GM23248 (cell line): ENCODE results near the gene RAB6A. TPM values are rescaled to one million over a fixed set of nuclear protein-coding genes. Genes with fewer than 3 reads are reported as not detected.

Experiments used
- DNase-seq: peaks from one replicate; pipeline ENCODE4 v3.0.0-alpha.2; 2015
- H2AFZ ChIP-seq: fragments of 200-600 bp; sonication (generic); 2 replicates; pipeline ENCODE4 v1.6.1; 2016; ENCODE audit warnings: antibody characterized with exemption
- H3F3A ChIP-seq: fragments of 200-600 bp; sonication (generic); 2 replicates; pipeline ENCODE4 v1.6.1; 2016; ENCODE audit warnings: mild to moderate bottlenecking, antibody characterized with exemption, mixed run types; ENCODE audit not compliant: insufficient read depth
- H3K27ac ChIP-seq: fragments of 200-600 bp; sonication (generic); 2 replicates; pipeline ENCODE4 v1.5.1; 2016; ENCODE audit warnings: mild to moderate bottlenecking
- H3K27me3 ChIP-seq: fragments of 200-600 bp; sonication (generic); replicated peaks from 2 replicates; pipeline ENCODE4 v1.6.1; 2016; ENCODE audit warnings: mild to moderate bottlenecking; ENCODE audit not compliant: insufficient read depth
- H3K36me3 ChIP-seq: fragments of 200-600 bp; sonication (generic); 2 replicates; pipeline ENCODE4 v1.6.1; 2016; ENCODE audit warnings: low read depth, mild to moderate bottlenecking
- H3K4me1 ChIP-seq: fragments of 200-600 bp; sonication (generic); 2 replicates; pipeline ENCODE4 v1.6.1; 2016; ENCODE audit warnings: mild to moderate bottlenecking; ENCODE audit not compliant: insufficient read depth
- H3K4me2 ChIP-seq: fragments of 200-600 bp; sonication (generic); one replicate; pipeline ENCODE4 v1.6.1; 2016; ENCODE audit warnings: mild to moderate bottlenecking; ENCODE audit not compliant: unreplicated experiment
- H3K4me3 ChIP-seq: fragments of 200-600 bp; sonication (generic); 2 replicates; pipeline ENCODE4 v1.5.1; 2016; ENCODE audit warnings: mild to moderate bottlenecking
- H3K79me2 ChIP-seq: fragments of 200-600 bp; sonication (generic); 2 replicates; pipeline ENCODE4 v1.6.1; 2016; ENCODE audit warnings: mild to moderate bottlenecking; ENCODE audit not compliant: insufficient read depth
- H3K9ac ChIP-seq: fragments of 200-600 bp; sonication (generic); 2 replicates; pipeline ENCODE4 v1.6.1; 2016; ENCODE audit warnings: mild to moderate bottlenecking
- H3K9me2 ChIP-seq: fragments of 200-600 bp; sonication (generic); 2 replicates; pipeline ENCODE4 v1.6.1; 2016; ENCODE audit warnings: mixed run types, mild to moderate bottlenecking, moderate library complexity; ENCODE audit not compliant: insufficient read depth
- H3K9me3 ChIP-seq: fragments of 200-600 bp; sonication (generic); one replicate; pipeline ENCODE4 v1.6.1; 2017; ENCODE audit warnings: low read depth
- H4K20me1 ChIP-seq: fragments of 200-600 bp; sonication (generic); 2 replicates; pipeline ENCODE4 v1.6.0; 2016; ENCODE audit not compliant: insufficient read depth
- EZH2 ChIP-seq: fragments of 200-600 bp; sonication (generic); IDR thresholded peaks from 2 replicates; pipeline ENCODE4 v1.6.1; 2018; ENCODE audit warnings: antibody characterized with exemption, mild to moderate bottlenecking; ENCODE audit not compliant: insufficient read depth, poor library complexity, severe bottlenecking
- EZH2phosphoT487 ChIP-seq: fragments of 200-600 bp; sonication (generic); IDR thresholded peaks from 2 replicates; pipeline ENCODE4 v1.6.1; 2018; ENCODE audit warnings: antibody characterized with exemption, moderate library complexity, mild to moderate bottlenecking, low read depth; ENCODE audit not compliant: insufficient read depth
- WGBS, 2 experiments: methylation state at CpG; one replicate each; pipeline ENCODE4 v1.1.6; 2015 to 2017; ENCODE audit warnings: low lambda C conversion rate in 2 of 2, low coverage in 1 of 2; ENCODE audit errors: missing lambda C conversion rate in 2 of 2; 5-methylcytosine and 5-hydroxymethylcytosine counted together
- in situ Hi-C: fragments of 300-500 bp; cut with MboI; formaldehyde crosslinking; loops from 2 replicates; pipeline ENCODE4 v1.15.0; 2020
- polyA plus RNA-seq: library from polyadenylated mRNA; unstranded; fragments of >200 nt; fragmentation: Nextera tagmentation; extraction: Ambion mirVana; gene quantifications from 2 replicates; pipeline ENCODE4 v1.2.1, GENCODE V29; 2016
- total RNA-seq: library from RNA; depleted of rRNA; stranded (reverse); fragments of >200 nt; shearing (Covaris generic); gene quantifications from 2 replicates; pipeline ENCODE4 v1.2.3, GENCODE V29; 2014

RAB6A gene
- total and polyA plus RNA-seq, 2 experiments from 2014 or later, result 145 to 147 TPM

DNA sequence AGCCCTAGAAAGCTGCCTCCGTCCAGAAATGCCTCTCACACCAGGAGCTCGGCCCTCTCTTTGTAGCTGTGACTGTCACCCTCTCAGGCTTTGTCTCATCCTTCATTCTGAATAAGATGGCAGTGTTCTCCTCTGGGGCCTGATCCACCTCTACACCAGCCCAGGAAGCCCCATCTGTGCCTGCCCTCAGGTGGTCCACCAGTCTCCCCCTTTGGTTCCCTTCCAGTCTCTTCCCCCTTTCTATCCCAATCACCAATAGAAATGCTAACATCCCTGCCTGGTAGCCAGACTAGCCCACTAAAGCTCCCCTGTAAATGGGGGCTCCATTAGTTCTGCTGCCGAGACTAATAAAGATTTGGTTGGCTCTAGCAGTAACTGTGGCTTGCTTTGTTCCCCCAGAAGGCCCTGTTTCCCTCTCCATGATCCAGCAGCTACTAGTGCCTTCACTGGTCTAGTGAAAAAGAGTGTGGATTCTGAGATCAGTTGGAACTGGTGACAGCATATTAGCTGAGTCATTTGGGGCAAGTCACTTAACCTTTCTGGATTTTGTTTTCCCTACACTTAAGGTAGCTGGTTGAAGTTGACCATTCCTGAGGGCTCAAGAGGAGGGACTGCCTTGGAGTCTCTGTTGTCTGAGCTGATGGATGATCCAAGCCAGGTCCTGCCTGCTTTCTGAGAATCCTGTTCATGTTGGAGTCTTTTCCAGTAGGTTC is 98.3 kb downstream of the RAB6A start:
- no peaks in the 10 kb centered on the region for H4K20me1 ChIP-seq
- TF ChIP-seq EZH2phosphoT487 (no peak), EZH2 (no peak)
- H2AFZ ChIP-seq, result no peak overlapping the region
- in situ Hi-C loops, result no loop called here
- no peak overlapping the region for H3K9ac ChIP-seq
- no peaks in the 10 kb centered on the region for H3K36me3 ChIP-seq
- peak; percentile 37 for DNase-seq
- H3K27ac ChIP-seq, result no peak overlapping the region
- H3K79me2 ChIP-seq, result no peaks in the 10 kb centered on the region
- no peak overlapping the region for H3K4me2 ChIP-seq
- 95 to 97% methylated on average over 3 of the region's 3 CpGs for WGBS, 2 experiments
- no peaks in the 10 kb centered on the region for H3K4me1 ChIP-seq
- peaks cover 5% of the 10 kb centered on the region; the same call in 1 of the 2 replicates for H3F3A ChIP-seq
- no peak overlapping the region for H3K4me3 ChIP-seq
- H3K9me2 ChIP-seq, result no peaks in the 10 kb centered on the region
- no peaks in the 10 kb centered on the region for H3K9me3 ChIP-seq
- H3K27me3 ChIP-seq, result no peaks in the 10 kb centered on the region

DNA sequence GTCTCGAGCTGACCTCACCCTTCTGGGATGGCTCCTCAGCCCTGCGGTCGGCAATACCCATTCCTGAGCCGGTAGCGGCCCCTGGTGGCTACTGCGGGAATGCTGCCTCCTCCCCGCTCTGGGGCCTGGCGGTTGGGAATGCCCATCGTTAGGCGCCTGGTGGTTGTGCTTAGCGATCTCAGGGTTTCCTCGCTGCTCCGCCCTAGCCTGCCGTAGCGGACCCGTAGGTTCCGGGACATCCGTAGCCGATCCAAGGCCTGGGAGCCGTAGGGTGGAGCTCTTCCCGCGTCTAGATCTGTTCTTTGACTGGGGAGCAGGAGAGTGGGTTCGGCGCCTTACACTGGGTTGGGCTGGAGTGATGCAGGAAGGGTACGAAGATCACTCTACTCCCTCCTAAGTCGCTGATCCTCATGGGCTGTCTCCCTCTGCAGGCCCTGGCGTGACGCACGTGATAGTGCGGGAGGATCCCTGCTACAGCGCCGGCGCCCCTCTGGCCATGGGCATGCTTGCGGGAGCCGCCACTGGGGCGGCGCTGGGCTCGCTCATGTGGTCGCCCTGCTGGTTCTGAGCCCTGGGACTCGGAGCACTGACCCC is 99.7 kb downstream of the RAB6A start:
- Histone ChIP-seq H3K4me2 (peak overlapping the region; percentile 99), H3K79me2 (no peaks in the 10 kb centered on the region), H3K9ac (peak overlapping the region; percentile 76), H3K27me3 (no peaks in the 10 kb centered on the region), H3F3A (0 out of 2 replicates have a peak, but pooled peaks cover 3% of the 10 kb centered on the region), H3K27ac (peak overlapping the region; percentile 40), H3K9me3 (no peaks in the 10 kb centered on the region), H3K9me2 (no peaks in the 10 kb centered on the region), H3K4me1 (no peaks in the 10 kb centered on the region), H4K20me1 (no peaks in the 10 kb centered on the region), H3K36me3 (no peaks in the 10 kb centered on the region), H3K4me3 (peak overlapping the region; percentile 67), H2AFZ (peak overlapping the region; percentile 90)
- in situ Hi-C loops, result no loop called here
- WGBS, 2 experiments, result 2 to 5% methylated on average over 40 of the region's 40 CpGs
- TF ChIP-seq EZH2phosphoT487 (no peak), EZH2 (no peak)
- DNase-seq, result peak; percentile 92

DNA sequence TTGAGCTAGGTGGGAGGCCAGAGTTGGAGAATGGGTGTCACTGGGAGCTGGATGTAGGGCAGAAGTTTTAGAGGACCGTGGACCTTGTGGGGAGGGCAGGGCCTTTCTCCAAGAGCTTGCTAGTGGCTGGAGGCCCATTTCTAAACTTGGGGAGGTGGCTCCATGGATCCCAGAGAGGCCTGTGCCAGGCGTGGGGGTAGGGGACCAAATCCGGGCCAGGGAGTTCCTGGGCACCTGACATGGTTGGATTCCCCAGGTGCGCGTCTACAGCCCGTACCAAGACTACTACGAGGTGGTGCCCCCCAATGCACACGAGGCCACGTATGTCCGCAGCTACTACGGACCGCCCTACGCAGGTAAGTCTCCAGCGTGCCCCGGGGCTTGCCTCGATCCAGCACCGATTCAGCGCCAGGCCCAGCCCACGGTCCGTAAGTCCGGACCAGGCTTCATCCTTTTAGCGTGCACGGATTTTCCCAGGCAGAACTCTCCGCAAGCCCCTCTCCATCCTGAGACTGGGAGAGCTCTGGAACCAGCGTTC is 100.3 kb downstream of the RAB6A start:
- Histone ChIP-seq H3K79me2 (no peaks in the 10 kb centered on the region), H4K20me1 (no peaks in the 10 kb centered on the region), H3K9me2 (no peaks in the 10 kb centered on the region), H3K4me2 (peak overlapping the region; percentile 99), H3K4me1 (no peaks in the 10 kb centered on the region), H3K9ac (peak overlapping the region; percentile 76), H3K27ac (no peak overlapping the region), H2AFZ (peak overlapping the region; percentile 90), H3K4me3 (peak overlapping the region; percentile 67), H3F3A (0 out of 2 replicates have a peak, but pooled peaks cover 3% of the 10 kb centered on the region), H3K36me3 (no peaks in the 10 kb centered on the region), H3K27me3 (no peaks in the 10 kb centered on the region), H3K9me3 (no peaks in the 10 kb centered on the region)
- 13 to 15% methylated on average over 25 of the region's 25 CpGs for WGBS, 2 experiments
- no peak for DNase-seq
- TF ChIP-seq EZH2phosphoT487, result no peak
- TF ChIP-seq EZH2, result no peak
- in situ Hi-C loops, result no loop called here

DNA sequence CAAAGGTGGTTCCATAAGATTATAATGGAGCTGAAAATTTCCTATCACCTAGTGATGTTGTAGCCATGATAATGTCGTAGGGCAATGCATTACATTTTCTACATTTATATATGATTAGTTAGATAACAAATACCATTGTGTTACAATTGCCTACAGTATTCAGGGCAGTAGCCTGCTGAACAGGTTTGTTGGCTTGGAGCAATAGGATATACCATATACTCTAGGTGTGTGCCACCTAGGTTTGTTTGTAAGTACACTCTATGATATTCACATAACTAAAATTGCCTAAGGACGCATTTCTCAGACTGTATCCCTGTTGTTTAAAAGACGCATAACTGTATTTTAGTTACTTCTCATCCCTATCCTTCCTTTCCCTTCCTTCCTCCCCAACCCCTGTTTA is 100.9 kb downstream of the RAB6A start:
- H3F3A ChIP-seq, result 0 out of 2 replicates have a peak, but pooled peaks cover 3% of the 10 kb centered on the region
- no peak overlapping the region for H3K4me2 ChIP-seq
- no peak overlapping the region for H3K4me3 ChIP-seq
- no peak for TF ChIP-seq EZH2
- no peak for TF ChIP-seq EZH2phosphoT487
- H2AFZ ChIP-seq, result no peak overlapping the region
- H3K27me3 ChIP-seq, result no peaks in the 10 kb centered on the region
- in situ Hi-C loops, result no loop called here
- WGBS, 2 experiments, result 82 to 94% methylated on average over 3 of the region's 3 CpGs
- no peak overlapping the region for H3K27ac ChIP-seq
- no peaks in the 10 kb centered on the region for H3K9me3 ChIP-seq
- no peaks in the 10 kb centered on the region for H3K4me1 ChIP-seq
- no peaks in the 10 kb centered on the region for H4K20me1 ChIP-seq
- H3K79me2 ChIP-seq, result no peaks in the 10 kb centered on the region
- no peaks in the 10 kb centered on the region for H3K9me2 ChIP-seq
- H3K36me3 ChIP-seq, result no peaks in the 10 kb centered on the region
- no peak for DNase-seq
- no peak overlapping the region for H3K9ac ChIP-seq
